GM18502 (cell line): Measurements from ENCODE around the gene GYS1.
"Not testable (repeated sequence)": the region's sequence is repeated elsewhere in the genome, so short reads cannot be mapped to it uniquely, and the experiment has no call there.

Experiments used
- ATAC-seq: cut with Tn5 transposase; IDR thresholded peaks from one replicate; pipeline ENCODE4 v1.9.1; 2021; ENCODE audit warnings: mild to moderate bottlenecking; ENCODE audit not compliant: unreplicated experiment, poor library complexity

GYS1 gene

DNA sequence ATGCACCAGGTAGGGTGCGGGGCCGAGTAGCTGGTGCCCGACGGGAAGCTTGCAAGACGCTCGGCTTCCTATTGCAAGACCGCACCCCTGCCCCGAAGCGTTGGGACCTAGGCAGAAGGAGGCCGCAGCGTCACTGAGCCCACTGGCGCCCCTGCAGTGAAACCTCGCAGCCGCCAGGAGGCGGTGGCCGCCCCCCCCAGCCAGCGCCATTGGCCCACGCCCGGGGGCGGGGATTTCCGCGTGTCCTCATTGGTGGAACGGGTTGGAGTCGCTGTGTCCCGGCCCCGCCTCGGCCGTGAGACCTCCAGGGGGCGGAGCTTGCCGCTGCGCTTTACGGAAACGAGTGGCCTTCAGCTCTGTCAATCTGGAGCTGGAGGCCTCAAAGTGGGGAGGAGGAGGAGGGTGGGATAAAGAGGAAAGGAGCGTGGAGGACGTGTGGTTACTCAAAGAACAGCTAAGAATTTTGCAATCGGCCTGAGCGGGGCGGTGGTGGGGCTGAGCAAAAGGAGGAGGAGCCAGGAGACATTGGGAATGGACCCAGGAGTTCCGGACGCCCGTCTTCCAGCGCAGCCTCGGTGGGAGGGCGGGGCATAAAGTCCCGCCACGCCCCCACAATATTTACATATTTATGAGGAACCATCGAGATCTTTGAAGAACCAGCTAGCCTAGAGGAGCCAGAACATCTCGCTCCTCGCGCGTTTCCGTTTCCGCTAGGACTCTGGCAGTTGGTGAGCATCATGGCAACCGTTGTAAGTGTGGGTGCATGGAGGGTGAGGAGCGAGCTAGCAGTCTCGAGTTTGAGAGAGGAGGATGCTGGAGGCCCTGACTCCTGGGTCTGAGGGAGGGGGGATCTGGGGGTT is at the start of gene GYS1, which contains the start of gene RUVBL2:
Gene GYS1, minus strand, starts transcription at position 135 of the 860 bp plus-strand sequence. CDS start 197 bp downstream, outside the sequence.
Gene RUVBL2, plus strand, starts transcription at position 713 of the 860 bp plus-strand sequence. Its CDS starts 25 bp downstream, at position 738.
- peak; percentile 78 for ATAC-seq

DNA sequence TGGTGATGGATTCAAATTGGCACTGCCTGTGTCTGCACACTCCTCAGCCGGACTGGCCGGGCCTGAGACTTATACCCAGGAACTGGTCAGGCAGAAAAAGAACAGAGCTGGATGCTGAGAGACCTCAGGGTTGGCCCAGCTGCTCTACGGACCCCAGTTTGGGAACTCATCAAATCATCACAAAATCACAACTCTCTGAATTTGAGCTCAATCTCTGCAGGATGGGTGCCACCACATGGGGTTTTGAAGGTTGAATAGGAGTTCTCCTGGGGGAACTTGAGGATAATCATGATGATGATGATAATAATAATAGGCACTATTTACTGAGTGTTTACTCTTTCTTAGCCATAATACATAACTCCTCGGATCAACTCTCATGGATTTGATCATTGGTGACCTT is 49.6 kb upstream of the GYS1 start:
- not testable (repeated sequence) for ATAC-seq

DNA sequence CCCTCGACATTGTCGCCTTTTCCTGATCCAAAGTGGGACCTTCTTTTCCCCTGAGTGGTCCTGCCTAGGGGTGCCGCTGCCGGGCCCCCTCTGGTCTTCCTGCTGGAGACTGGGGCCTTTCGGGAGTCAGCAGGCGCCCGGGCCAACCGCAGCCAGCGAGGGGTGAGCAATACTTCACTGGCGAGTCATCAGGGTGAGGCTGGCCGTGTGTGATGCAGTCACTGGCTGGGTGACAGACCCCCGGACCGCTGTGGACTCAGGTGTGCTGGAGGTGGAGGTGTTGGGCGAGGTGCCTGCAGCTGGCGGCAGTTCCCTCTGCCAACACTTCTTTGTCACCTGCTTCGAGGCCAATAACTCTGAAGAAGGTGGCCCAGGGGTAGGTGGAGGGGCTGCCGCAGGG is 49.1 kb upstream of the GYS1 start:
- no peak for ATAC-seq

DNA sequence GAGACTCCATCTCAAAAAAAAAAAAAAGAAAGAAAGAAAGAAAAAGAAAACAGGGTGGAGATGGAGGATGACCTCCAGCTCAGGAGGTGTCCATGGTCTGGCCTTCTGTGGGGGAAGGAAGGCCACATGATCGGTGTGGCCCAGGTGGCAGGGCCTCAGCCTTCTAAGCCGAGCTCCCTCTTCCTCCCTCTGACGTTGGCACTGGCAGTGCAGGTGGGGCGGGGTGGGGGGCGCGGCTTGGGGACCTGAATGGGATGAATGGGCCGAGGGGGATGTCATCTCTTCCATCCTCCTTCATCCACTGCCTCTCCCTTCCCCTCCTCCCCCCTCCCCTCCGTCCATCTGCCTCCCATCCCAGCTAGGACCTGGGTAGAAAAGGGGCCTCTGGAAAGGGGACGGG is 46.6 kb upstream of the GYS1 start:
- ATAC-seq = not testable (repeated sequence)

GRCh38 chr19:49038557-49039276 is 45.6 kb upstream of the GYS1 start:
- not testable (repeated sequence) for ATAC-seq

DNA sequence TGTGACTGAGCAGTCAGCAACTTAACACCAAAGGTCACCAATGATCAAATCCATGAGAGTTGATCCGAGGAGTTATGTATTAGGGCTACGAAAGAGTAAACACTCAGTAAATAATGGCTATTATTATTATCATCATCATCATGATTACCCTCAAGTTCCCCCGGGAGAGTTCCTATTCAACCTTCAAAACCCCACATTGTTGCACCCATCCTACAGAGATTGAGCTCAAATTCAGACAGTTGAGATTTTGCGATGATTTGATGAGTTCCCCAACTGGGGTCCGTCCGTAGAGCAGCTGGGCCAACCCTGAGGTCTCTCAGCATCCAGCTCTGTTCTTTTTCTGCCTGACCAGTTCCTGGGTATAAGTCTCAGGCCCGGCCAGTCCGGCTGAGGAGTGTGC is 45.0 kb upstream of the GYS1 start:
- ATAC-seq = not testable (repeated sequence)

- not testable (repeated sequence) for ATAC-seq
Observed at GRCh38 chr19:49036815-49037214, 43.7 kb upstream of the GYS1 start, which contains the start of gene CGB1. Gene CGB1 (minus strand): TSS chr19:49036895. CDS start chr19:49036711, 184 bp downstream.

DNA sequence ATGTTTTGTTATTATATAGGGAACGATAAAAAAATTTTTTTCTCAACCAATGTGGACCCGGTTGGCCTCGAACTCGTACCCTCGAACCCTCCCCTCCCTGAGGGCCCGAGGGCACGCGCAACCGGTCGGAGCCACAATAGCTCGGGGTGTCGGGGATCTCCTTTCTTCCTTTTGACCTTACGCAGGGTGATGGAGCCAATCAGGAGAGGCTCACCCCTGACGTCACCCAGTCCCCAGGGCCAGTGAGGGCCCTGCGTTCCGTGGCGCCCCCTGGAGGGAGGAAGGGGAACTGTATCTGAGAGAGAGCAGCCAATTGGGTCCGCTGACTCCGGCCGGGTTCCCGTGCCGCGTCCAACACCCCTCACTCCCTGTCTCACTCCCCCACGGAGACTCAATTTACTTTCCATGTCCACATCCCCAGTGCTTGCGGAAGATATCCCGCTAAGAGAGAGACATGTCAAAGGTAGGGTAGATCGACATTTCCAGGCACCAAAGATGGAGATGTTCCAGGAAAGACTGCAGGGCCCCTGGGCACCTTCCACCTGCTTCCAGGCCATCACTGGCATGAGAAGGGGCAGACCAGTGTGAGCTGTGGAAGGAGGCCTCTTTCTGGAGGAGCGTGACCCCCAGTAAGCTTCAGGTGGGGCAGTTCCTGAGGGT is 38.7 kb upstream of the GYS1 start, which contains the start of gene CGB2:
Gene CGB2, plus strand, starts transcription at position 249 of the 660 bp plus-strand sequence. Its CDS starts 206 bp downstream, at position 455.
- not testable (repeated sequence) for ATAC-seq

GRCh38 chr19:49030323-49030722 is 37.2 kb upstream of the GYS1 start:
- not testable (repeated sequence) for ATAC-seq

DNA sequence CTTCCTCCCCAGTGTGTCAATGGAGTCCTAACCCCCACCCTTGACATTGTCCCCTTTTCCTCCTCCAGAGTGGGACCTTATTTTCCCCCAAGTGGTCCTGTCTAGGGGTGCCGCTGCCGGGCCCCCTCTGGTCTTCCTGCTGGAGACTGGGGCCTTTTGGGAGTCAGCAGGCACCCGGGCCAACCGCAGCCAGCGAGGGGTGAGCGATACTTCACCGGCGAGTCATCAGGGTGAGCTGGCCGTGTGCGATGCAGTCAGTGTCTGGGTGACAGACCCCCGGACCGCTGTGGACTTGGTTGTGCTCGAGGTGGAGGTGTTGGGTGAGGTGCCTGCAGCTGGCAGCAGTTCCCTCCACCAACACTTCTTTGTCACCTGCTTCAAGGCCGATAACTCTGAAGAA is 36.6 kb upstream of the GYS1 start:
- not testable (repeated sequence) for ATAC-seq

GRCh38 chr19:49028686-49029085 is 35.6 kb upstream of the GYS1 start:
- not testable (repeated sequence) for ATAC-seq

DNA sequence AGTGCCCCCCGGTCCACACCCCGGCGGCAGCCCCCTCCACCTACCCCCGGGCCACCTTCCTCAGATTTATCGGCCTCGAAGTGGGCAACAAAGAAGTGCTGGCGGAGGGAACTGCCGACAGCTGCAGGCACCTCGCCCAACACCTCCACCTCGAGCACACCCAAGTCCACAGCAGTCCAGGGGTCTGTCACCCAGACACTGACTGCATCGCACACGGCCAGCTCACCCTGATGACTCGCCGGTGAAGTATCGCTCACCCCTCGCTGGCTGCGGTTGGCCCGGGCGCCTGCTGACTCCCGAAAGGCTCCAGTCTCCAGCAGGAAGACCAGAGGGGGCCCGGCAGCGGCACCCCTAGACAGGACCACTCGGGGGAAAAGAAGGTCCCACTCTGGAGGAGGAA is 32.5 kb upstream of the GYS1 start:
- not testable (repeated sequence) for ATAC-seq

- not testable (repeated sequence) for ATAC-seq
Observed at GRCh38 chr19:49025088-49025487, 32.0 kb upstream of the GYS1 start.

GRCh38 chr19:49024233-49024632 is 31.1 kb upstream of the GYS1 start, which contains the start of gene CGB3:
Gene CGB3 (minus strand): TSS chr19:49024333. CDS start chr19:49023971, 362 bp downstream.
- not testable (repeated sequence) for ATAC-seq

GRCh38 chr19:49022116-49022515 is 29.0 kb upstream of the GYS1 start:
- ATAC-seq = no peak

GRCh38 chr19:49020931-49021895 is 28.1 kb upstream of the GYS1 start:
- no peak for ATAC-seq

DNA sequence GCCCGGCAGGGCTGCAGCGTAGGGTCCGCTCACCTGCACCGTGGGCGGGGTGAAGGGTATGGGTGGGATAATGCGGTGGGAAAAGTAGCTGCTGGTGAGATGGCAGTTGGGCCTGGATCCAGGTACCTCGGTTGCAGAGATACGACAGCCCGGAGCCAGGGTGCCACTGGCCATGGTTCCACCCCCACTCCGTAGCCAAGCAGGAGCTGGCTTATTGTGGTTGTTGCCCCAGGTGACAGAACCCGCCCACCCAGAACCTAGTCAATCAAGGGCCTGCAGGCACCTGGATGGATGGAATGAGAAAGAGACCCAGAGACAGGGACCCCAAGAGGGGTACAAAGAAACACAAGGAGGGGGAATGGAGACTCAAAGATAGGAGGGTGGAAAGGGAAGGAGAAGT is 27.2 kb upstream of the GYS1 start:
- ATAC-seq = no peak

GRCh38 chr19:49019242-49019932 is 26.3 kb upstream of the GYS1 start:
- no peak for ATAC-seq
